HEK293T (cell line): ENCODE results near the gene DYNLRB2.

Source experiments
- BHLHE40 ChIP-seq: fragments of 450-650 bp; IDR thresholded peaks from 2 replicates; pipeline ENCODE4 v1.6.1; 2016; ENCODE audit warnings: mild to moderate bottlenecking, moderate library complexity, borderline replicate concordance
- FOXA1 ChIP-seq: fragments of 450-650 bp; IDR thresholded peaks from 2 replicates; pipeline ENCODE4 v1.6.1; 2016; ENCODE audit warnings: mild to moderate bottlenecking
- L3MBTL2 ChIP-seq: fragments of 450-650 bp; conservative IDR thresholded peaks from 2 replicates; pipeline ENCODE4 v1.6.1; 2016; ENCODE audit warnings: mild to moderate bottlenecking
- SP1 ChIP-seq: fragments of 450-650 bp; IDR thresholded peaks from 2 replicates; pipeline ENCODE4 v1.6.1; 2017
- SUZ12 ChIP-seq: fragments of 450-650 bp; IDR thresholded peaks from 2 replicates; pipeline ENCODE4 v1.6.1; 2016; ENCODE audit warnings: mild to moderate bottlenecking
- TARDBP ChIP-seq: fragments of 450-650 bp; IDR thresholded peaks from 2 replicates; pipeline ENCODE4 v1.6.1; 2016

- TF ChIP-seq FOXA1 (no peak), BHLHE40 (no peak), TARDBP (no peak), SP1 (no peak), SUZ12 (no peak), L3MBTL2 (no peak)
These were observed 58.7 kb downstream of the DYNLRB2 start for GRCh38 chr16:80599466-80599865.
